Caco-2 (cell line): ENCODE data around the gene RPL9. TPM values are rescaled to one million over a fixed set of nuclear protein-coding genes. Genes with fewer than 3 reads are reported as not detected.

ENCODE experiments used
- BruUV-seq: library from RNA; stranded (reverse); fragments of 400-500 nt; replicated peaks from 2 replicates; lab custom pipeline; 2021; lab: Mats Ljungman, UMichigan
- CTCF ChIA-PET: fragments of 300-600 bp; sonication (Branson Sonifier 250); formaldehyde crosslinking; loops from one replicate; lab custom pipeline; 2022; ENCODE audit warnings: antibody characterized with exemption; lab: Charles Lee
- POLR2A ChIA-PET: fragments of 300-600 bp; sonication (Branson Sonifier 250); formaldehyde crosslinking; loops from one replicate; lab custom pipeline; 2022; ENCODE audit warnings: antibody characterized with exemption; lab: Charles Lee
- DNase-seq, 2 experiments: peaks; one replicate each; pipeline versions ENCODE4 v3.0.0 to v3.0.0-alpha.2; 2020 to 2022
- H3K27me3 ChIP-seq: replicated peaks from 2 replicates; pipeline ENCODE4 v1.6.0; 2011; ENCODE audit warnings: low read length; ENCODE audit not compliant: control insufficient read depth, insufficient read depth
- H3K36me3 ChIP-seq: 2 replicates; pipeline ENCODE4 v1.5.1; 2011; ENCODE audit warnings: low read length; ENCODE audit not compliant: control insufficient read depth, insufficient read depth
- H3K4me1 ChIP-seq: fragments of 250-450 bp; sonication (Bioruptor Pico); 2 replicates; pipeline ENCODE4 v1.5.1; 2020; ENCODE audit warnings: mild to moderate bottlenecking
- H3K4me3 ChIP-seq: 2 replicates; pipeline ENCODE4 v1.5.1; 2011; ENCODE audit warnings: low read depth, mild to moderate bottlenecking, control low read depth, low read length
- H3K9me3 ChIP-seq: fragments of 250-450 bp; sonication (Bioruptor Pico); 2 replicates; pipeline ENCODE4 v1.5.1; 2020; ENCODE audit warnings: mild to moderate bottlenecking, moderate library complexity
- H3K27ac Mint-ChIP-seq: one replicate; pipeline ENCODE4 v1.8.0; 2022; ENCODE audit warnings: mixed read lengths; ENCODE audit not compliant: unreplicated experiment
- H3K27me3 Mint-ChIP-seq: one replicate; pipeline ENCODE4 v1.8.0; 2022; ENCODE audit warnings: mixed read lengths; ENCODE audit not compliant: insufficient read depth, unreplicated experiment
- H3K36me3 Mint-ChIP-seq: one replicate; pipeline ENCODE4 v1.8.0; 2022; ENCODE audit warnings: mild to moderate bottlenecking, mixed read lengths; ENCODE audit not compliant: insufficient read depth, unreplicated experiment
- H3K4me1 Mint-ChIP-seq: one replicate; pipeline ENCODE4 v1.8.0; 2022; ENCODE audit warnings: low read depth, mixed read lengths; ENCODE audit not compliant: unreplicated experiment
- H3K4me3 Mint-ChIP-seq: one replicate; pipeline ENCODE4 v1.8.0; 2022; ENCODE audit warnings: mild to moderate bottlenecking, moderate library complexity, mixed read lengths; ENCODE audit not compliant: unreplicated experiment
- H3K9me3 Mint-ChIP-seq: one replicate; pipeline ENCODE4 v1.8.0; 2022; ENCODE audit warnings: mixed read lengths; ENCODE audit not compliant: unreplicated experiment
- CTCF ChIP-seq, 2 experiments: fragments of 200-600 bp in 1 of 2; IDR thresholded peaks; 1 replicate in 1 of 2; 2 replicates in 1 of 2; pipeline versions ENCODE4 v1.5.1 to v1.8.0; 2011 to 2022; ENCODE audit warnings: antibody characterized with exemption in 1 of 2, control low read depth in 1 of 2, inconsistent platforms in 1 of 2, low read depth in 1 of 2, low read length in 1 of 2, mild to moderate bottlenecking in 1 of 2, moderate library complexity in 1 of 2; ENCODE audit not compliant: insufficient read depth in 1 of 2, severe bottlenecking in 1 of 2, unreplicated experiment in 1 of 2
- intact Hi-C: fragments of 100-400 bp; cut with micrococcal nuclease; formaldehyde crosslinking; loops from one replicate; pipeline ENCODE4 v1.10.0; 2022; ENCODE audit not compliant: unreplicated experiment
- total RNA-seq: library from RNA; stranded (reverse); gene quantifications from 2 replicates; pipeline ENCODE4 v1.2.3, GENCODE V29; 2022

Gene RPL9
- total RNA-seq, 1 experiment from 2014 or later: 976 TPM

GRCh38 chr4:39486221-39486804 lies 27.6 kb upstream of the RPL9 start:
- CTCF ChIA-PET: no interaction called here
- Histone ChIP-seq H3K4me3 (no peak overlapping the region), H3K27me3 (no peaks in the 10 kb centered on the region), H3K9me3 (peaks cover 6% of the 10 kb centered on the region), H3K4me1 (peaks cover 9% of the 10 kb centered on the region; the same call in 1 of the 2 replicates), H3K36me3 (no peaks in the 10 kb centered on the region)
- no TSS peak for BruUV-seq
- Mint-ChIP-seq H3K27me3 (no peaks in the 10 kb centered on the region), H3K9me3 (peaks cover 24% of the 10 kb centered on the region), H3K4me1 (no peaks in the 10 kb centered on the region), H3K36me3 (no peaks in the 10 kb centered on the region), H3K4me3 (no peak overlapping the region), H3K27ac (peak overlapping the region; percentile 6)
- no peak for TF ChIP-seq CTCF (IDR thresholded peaks at IDR 0.05; ENCODE audit: insufficient read depth in 1 of 2, low read depth in 1 of 2, low read length in 1 of 2, severe bottlenecking in 1 of 2, unreplicated experiment in 1 of 2)
- DNase-seq: no peak
- POLR2A ChIA-PET: no interaction called here
- intact Hi-C loops: no loop called here

- peaks cover 6% of the 10 kb centered on the region for H3K9me3 ChIP-seq
- TF ChIP-seq CTCF (IDR thresholded peaks at IDR 0.05; ENCODE audit: insufficient read depth in 1 of 2, low read depth in 1 of 2, low read length in 1 of 2, severe bottlenecking in 1 of 2, unreplicated experiment in 1 of 2): no peak
- Mint-ChIP-seq H3K9me3 (peaks cover 24% of the 10 kb centered on the region), H3K27me3 (no peaks in the 10 kb centered on the region), H3K4me3 (no peak overlapping the region), H3K27ac (no peak overlapping the region), H3K36me3 (no peaks in the 10 kb centered on the region), H3K4me1 (no peaks in the 10 kb centered on the region)
- H3K36me3 ChIP-seq: no peaks in the 10 kb centered on the region
- CTCF ChIA-PET: interaction anchor here (0.6 kb wide), 1 partner anchor 341 kb away, joined by 3 read pairs; no protein-coding TSS in a partner anchor
- DNase-seq: no peak
- H3K4me1 ChIP-seq: peaks cover 9% of the 10 kb centered on the region; the same call in 1 of the 2 replicates
- no TSS peak for BruUV-seq
- POLR2A ChIA-PET: no interaction called here
- no peaks in the 10 kb centered on the region for H3K27me3 ChIP-seq
- H3K4me3 ChIP-seq: no peak overlapping the region
- intact Hi-C loops: no loop called here
Observed at GRCh38 chr4:39484582-39485272, 26.0 kb upstream of the RPL9 start.

GRCh38 chr4:39480902-39481695 lies 22.4 kb upstream of the RPL9 start:
- ChIA-PET CTCF (no interaction called here), POLR2A (no interaction called here)
- no peak for TF ChIP-seq CTCF (IDR thresholded peaks at IDR 0.05; ENCODE audit: insufficient read depth in 1 of 2, low read depth in 1 of 2, low read length in 1 of 2, severe bottlenecking in 1 of 2, unreplicated experiment in 1 of 2)
- H3K36me3 Mint-ChIP-seq: peaks cover 9% of the 10 kb centered on the region
- no peak overlapping the region for H3K4me3 Mint-ChIP-seq
- H3K27ac Mint-ChIP-seq: no peak overlapping the region
- peaks cover 6% of the 10 kb centered on the region for H3K9me3 ChIP-seq
- intact Hi-C loops: no loop called here
- no peak for DNase-seq
- BruUV-seq: no TSS peak
- H3K4me1 ChIP-seq: no peaks in the 10 kb centered on the region
- H3K27me3 Mint-ChIP-seq: no peaks in the 10 kb centered on the region
- no peaks in the 10 kb centered on the region for H3K4me1 Mint-ChIP-seq
- H3K27me3 ChIP-seq: no peaks in the 10 kb centered on the region
- H3K4me3 ChIP-seq: no peak overlapping the region
- no peaks in the 10 kb centered on the region for H3K36me3 ChIP-seq
- peaks cover 18% of the 10 kb centered on the region for H3K9me3 Mint-ChIP-seq
